SU-DHL-6 (cell line): Measurements from ENCODE around the gene LRP1B.

ENCODE experiments used
- H2AFZ ChIP-seq: fragments of 200-600 bp; sonication (generic); 2 replicates; pipeline ENCODE4 v1.6.1; 2014; ENCODE audit warnings: low read depth, mild to moderate bottlenecking, moderate library complexity, mixed read lengths, antibody characterized with exemption, low read length; ENCODE audit not compliant: severe bottlenecking
- H3F3A ChIP-seq: fragments of 200-600 bp; shearing (Covaris generic); 2 replicates; pipeline ENCODE4 v1.6.0; 2016; ENCODE audit warnings: antibody characterized with exemption, mild to moderate bottlenecking; ENCODE audit not compliant: insufficient read depth
- H3K27ac ChIP-seq: fragments of 200-600 bp; sonication (generic); 2 replicates; pipeline ENCODE4 v1.5.1; 2016; ENCODE audit warnings: low read depth, mild to moderate bottlenecking, low read length, moderate library complexity, mixed read lengths
- H3K27me3 ChIP-seq: fragments of 200-600 bp; sonication (generic), shearing (Covaris generic); 2 replicates; pipeline ENCODE4 v1.6.0; 2014; ENCODE audit warnings: mild to moderate bottlenecking, low read length
- H3K36me3 ChIP-seq: fragments of 200-600 bp; sonication (generic); 2 replicates; pipeline ENCODE4 v1.6.1; 2014; ENCODE audit warnings: mild to moderate bottlenecking, low read length, mixed read lengths
- H3K4me2 ChIP-seq: fragments of 300-600, 200-600 bp; shearing (Covaris generic), sonication (generic); 2 replicates; pipeline ENCODE4 v1.6.0; 2014; ENCODE audit warnings: low read length, low read depth, mild to moderate bottlenecking; ENCODE audit not compliant: poor library complexity, severe bottlenecking
- H3K4me3 ChIP-seq: fragments of 200-600 bp; sonication (generic); 2 replicates; pipeline ENCODE4 v1.5.1; 2014; ENCODE audit warnings: antibody characterized with exemption, low read length, mild to moderate bottlenecking, mixed read lengths; ENCODE audit not compliant: insufficient read depth, poor library complexity, severe bottlenecking
- H3K79me2 ChIP-seq: fragments of 200-600 bp; sonication (generic); 2 replicates; pipeline ENCODE4 v1.6.1; 2014; ENCODE audit warnings: mild to moderate bottlenecking, low read length, moderate library complexity; ENCODE audit not compliant: insufficient read depth
- H3K9ac ChIP-seq: fragments of 200-600 bp; sonication (generic); 2 replicates; pipeline ENCODE4 v1.7.0; 2014; ENCODE audit warnings: mild to moderate bottlenecking, low read length
- H3K9me2 ChIP-seq: fragments of 200-600 bp; sonication (generic); replicated peaks from 2 replicates; pipeline ENCODE4 v1.6.1; 2014; ENCODE audit warnings: low read length; ENCODE audit not compliant: insufficient read depth
- H3K9me3 ChIP-seq: fragments of 200-600 bp; sonication (generic); 2 replicates; pipeline ENCODE4 v1.6.1; 2014; ENCODE audit warnings: low read length, mixed read lengths; ENCODE audit not compliant: insufficient read depth
- H4K20me1 ChIP-seq: fragments of 200-600 bp; sonication (generic); 2 replicates; pipeline ENCODE4 v1.6.1; 2014; ENCODE audit warnings: low read depth, mild to moderate bottlenecking, antibody characterized with exemption, low read length, moderate library complexity, mixed read lengths
- CTCF ChIP-seq: fragments of 200-600 bp; sonication (generic); IDR thresholded peaks from one replicate; pipeline ENCODE4 v1.5.1; 2017; ENCODE audit warnings: antibody characterized with exemption, mild to moderate bottlenecking, low read length, moderate library complexity; ENCODE audit not compliant: insufficient read depth, poor library complexity, severe bottlenecking
- EZH2phosphoT487 ChIP-seq: fragments of 200-600 bp; sonication (generic), shearing (Covaris generic); conservative IDR thresholded peaks from 2 replicates; pipeline ENCODE4 v1.6.1; 2018; ENCODE audit warnings: mild to moderate bottlenecking, antibody characterized with exemption, low read length, moderate library complexity, mixed read lengths

The LRP1B gene

DNA sequence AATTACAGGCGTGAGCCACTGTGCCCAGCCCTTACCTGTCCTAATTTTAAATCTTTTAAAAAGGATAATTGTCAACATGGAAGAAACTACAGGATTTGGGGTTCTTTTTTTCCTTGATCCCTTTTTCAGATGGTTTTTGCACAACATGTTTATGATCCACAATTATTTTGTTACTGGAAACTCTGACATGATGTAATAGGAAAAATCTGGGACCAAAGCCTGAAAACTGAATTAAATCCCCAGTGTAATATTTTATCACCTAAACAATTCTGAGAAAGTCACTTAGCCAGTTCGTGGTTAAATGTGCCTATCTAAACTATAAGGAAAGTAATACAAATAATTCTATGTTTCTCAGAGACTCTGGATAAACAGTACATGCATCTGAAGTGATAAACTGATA, 1649.7 kb downstream of the LRP1B start:
- no peak overlapping the region for H3K4me2 ChIP-seq
- H3K9me2 ChIP-seq = no peaks in the 10 kb centered on the region
- H2AFZ ChIP-seq = no peak overlapping the region
- no peak overlapping the region for H3K4me3 ChIP-seq
- H3K9ac ChIP-seq = no peak overlapping the region
- no peak overlapping the region for H3K27ac ChIP-seq
- H3F3A ChIP-seq = no peaks in the 10 kb centered on the region
- H4K20me1 ChIP-seq = no peaks in the 10 kb centered on the region
- no peak for TF ChIP-seq EZH2phosphoT487
- H3K27me3 ChIP-seq = no peaks in the 10 kb centered on the region
- no peaks in the 10 kb centered on the region for H3K9me3 ChIP-seq
- H3K79me2 ChIP-seq = no peaks in the 10 kb centered on the region
- H3K36me3 ChIP-seq = no peaks in the 10 kb centered on the region

DNA sequence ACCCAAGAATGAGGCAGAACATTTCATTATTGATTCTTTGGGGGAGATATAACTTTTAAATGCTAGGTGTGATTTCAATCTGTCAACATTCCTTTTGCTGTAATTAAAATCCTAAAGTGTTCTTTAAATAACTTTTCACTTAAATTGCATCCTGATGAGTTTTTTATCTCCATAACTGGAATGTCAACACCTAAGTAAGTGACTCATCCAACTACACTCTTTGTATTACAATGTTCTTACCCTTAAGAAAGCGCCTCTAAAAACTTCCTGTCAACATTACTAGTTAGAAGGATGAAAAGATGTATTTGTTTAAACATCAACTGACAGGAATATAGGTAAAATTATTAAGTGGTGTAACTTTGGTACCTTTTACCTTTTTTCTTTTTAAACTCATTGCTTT, 1657.0 kb downstream of the LRP1B start:
- Histone ChIP-seq H3K4me2 (no peak overlapping the region), H4K20me1 (no peaks in the 10 kb centered on the region), H3K27ac (no peak overlapping the region), H3K9me2 (no peaks in the 10 kb centered on the region; the same call in 1 of the 2 replicates), H2AFZ (no peak overlapping the region), H3K79me2 (no peaks in the 10 kb centered on the region), H3K9me3 (no peaks in the 10 kb centered on the region), H3K4me3 (no peak overlapping the region), H3F3A (no peaks in the 10 kb centered on the region), H3K9ac (no peak overlapping the region), H3K27me3 (no peaks in the 10 kb centered on the region), H3K36me3 (no peaks in the 10 kb centered on the region)
- no peak for TF ChIP-seq CTCF

- Histone ChIP-seq H3K9me3 (no peaks in the 10 kb centered on the region), H2AFZ (no peak overlapping the region), H3K36me3 (no peaks in the 10 kb centered on the region), H3K79me2 (no peaks in the 10 kb centered on the region), H3F3A (no peaks in the 10 kb centered on the region), H3K9ac (no peak overlapping the region), H3K27me3 (no peaks in the 10 kb centered on the region), H4K20me1 (no peaks in the 10 kb centered on the region), H3K4me2 (no peak overlapping the region), H3K27ac (no peak overlapping the region), H3K4me3 (no peak overlapping the region), H3K9me2 (no peaks in the 10 kb centered on the region; the same call in 1 of the 2 replicates)
- TF ChIP-seq EZH2phosphoT487 (no peak), CTCF (no peak)
Measured at GRCh38 chr2:140472676-140473075, 1658.1 kb downstream of the LRP1B start.

DNA sequence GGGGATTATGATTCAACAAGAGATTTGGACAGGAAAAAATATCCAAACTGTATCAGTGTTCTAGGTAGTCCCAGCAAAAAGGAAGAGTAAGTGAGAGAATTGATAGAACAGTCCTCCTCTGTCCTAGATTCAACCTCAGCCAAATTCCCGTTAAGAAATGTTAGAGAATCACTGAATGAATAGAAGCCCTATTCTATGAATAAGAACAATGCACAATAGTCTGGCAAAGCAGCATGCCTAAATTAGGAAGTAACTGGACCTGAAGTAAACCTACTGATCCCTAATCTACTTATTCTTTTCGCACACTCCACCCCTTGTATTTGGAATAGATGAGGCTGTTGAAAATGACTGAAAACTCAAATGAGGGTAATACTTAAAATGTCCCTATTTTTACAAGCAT, 1665.5 kb downstream of the LRP1B start:
- Histone ChIP-seq H3K9me3 (no peaks in the 10 kb centered on the region), H3K36me3 (no peaks in the 10 kb centered on the region), H3K4me3 (no peak overlapping the region), H3K9me2 (no peaks in the 10 kb centered on the region), H2AFZ (no peak overlapping the region), H3K4me2 (no peak overlapping the region), H3K27me3 (no peaks in the 10 kb centered on the region), H4K20me1 (no peaks in the 10 kb centered on the region), H3K9ac (no peak overlapping the region), H3F3A (no peaks in the 10 kb centered on the region), H3K79me2 (no peaks in the 10 kb centered on the region), H3K27ac (no peak overlapping the region)
- TF ChIP-seq CTCF = no peak
- TF ChIP-seq EZH2phosphoT487 = no peak
